GM23338 (cell line): ENCODE measurements around the gene SESN2. TPM values are rescaled to one million over a fixed set of nuclear protein-coding genes. Genes with fewer than 3 reads are reported as not detected.

ENCODE experiments used
- ATAC-seq: fragments of 200-7000 bp; cut with Tn5 transposase; 3 replicates; pipeline ENCODE4 v1.9.1; 2020
- DNase-seq: peaks from one replicate; pipeline ENCODE4 v3.0.0-alpha.2; 2015; ENCODE audit warnings: low spot score
- H2AFZ ChIP-seq: fragments of 200-600 bp; sonication (generic); 2 replicates; pipeline ENCODE4 v1.8.0; 2016; ENCODE audit warnings: antibody characterized with exemption, mild to moderate bottlenecking, moderate library complexity
- H3F3A ChIP-seq: fragments of 200-600 bp; sonication (generic); replicated peaks from 2 replicates; pipeline ENCODE4 v1.8.0; 2017; ENCODE audit warnings: antibody characterized with exemption, mixed run types, low read depth
- H3K27ac ChIP-seq: fragments of 200-600 bp; sonication (generic); 2 replicates; pipeline ENCODE4 v1.6.1; 2016; ENCODE audit warnings: low read depth
- H3K27me3 ChIP-seq: fragments of 200-600 bp; sonication (generic); 2 replicates; pipeline ENCODE4 v1.8.0; 2016; ENCODE audit warnings: mild to moderate bottlenecking, mixed run types, moderate library complexity; ENCODE audit not compliant: insufficient read depth
- H3K36me3 ChIP-seq: fragments of 200-600 bp; sonication (generic); 2 replicates; pipeline ENCODE4 v1.8.0; 2016; ENCODE audit warnings: mild to moderate bottlenecking; ENCODE audit not compliant: insufficient read depth
- H3K4me1 ChIP-seq: fragments of 200-600 bp; sonication (generic); 2 replicates; pipeline ENCODE4 v1.8.0; 2016; ENCODE audit warnings: mild to moderate bottlenecking, moderate library complexity; ENCODE audit not compliant: insufficient read depth
- H3K4me2 ChIP-seq: fragments of 200-600 bp; sonication (generic); 2 replicates; pipeline ENCODE4 v1.7.1; 2017; ENCODE audit warnings: mixed run types
- H3K4me3 ChIP-seq: fragments of 200-600 bp; sonication (generic); 2 replicates; pipeline ENCODE4 v1.6.1; 2016; ENCODE audit warnings: mixed run types
- H3K79me2 ChIP-seq: fragments of 200-600 bp; sonication (generic); replicated peaks from 2 replicates; pipeline ENCODE4 v1.8.0; 2017; ENCODE audit warnings: mild to moderate bottlenecking; ENCODE audit not compliant: insufficient read depth
- H3K9me2 ChIP-seq: fragments of 200-600 bp; sonication (generic); 2 replicates; pipeline ENCODE4 v1.8.0; 2017; ENCODE audit not compliant: insufficient read depth
- H4K20me1 ChIP-seq: fragments of 200-600 bp; sonication (generic); replicated peaks from 2 replicates; pipeline ENCODE4 v1.8.0; 2017; ENCODE audit warnings: mild to moderate bottlenecking; ENCODE audit not compliant: insufficient read depth
- H3K27ac Mint-ChIP-seq: 2 replicates; pipeline ENCODE4 v1.8.0; 2020; ENCODE audit warnings: inconsistent platforms, mild to moderate bottlenecking, moderate library complexity, mixed read lengths
- H3K27me3 Mint-ChIP-seq: 3 replicates; pipeline ENCODE4 v1.8.0; 2022; ENCODE audit warnings: low read depth, mild to moderate bottlenecking, moderate library complexity, mixed read lengths, inconsistent platforms; ENCODE audit not compliant: insufficient read depth, poor library complexity
- H3K36me3 Mint-ChIP-seq: 3 replicates; pipeline ENCODE4 v1.8.0; 2021; ENCODE audit warnings: low read depth, mild to moderate bottlenecking, inconsistent platforms, moderate library complexity, mixed read lengths
- H3K4me1 Mint-ChIP-seq: 3 replicates; pipeline ENCODE4 v1.8.0; 2020; ENCODE audit warnings: mild to moderate bottlenecking, inconsistent platforms, mixed read lengths
- H3K4me3 Mint-ChIP-seq: 3 replicates; pipeline ENCODE4 v1.8.0; 2021; ENCODE audit warnings: moderate library complexity, mild to moderate bottlenecking, inconsistent platforms, mixed read lengths
- H3K9me3 Mint-ChIP-seq: 3 replicates; pipeline ENCODE4 v1.8.0; 2020; ENCODE audit warnings: moderate library complexity, mild to moderate bottlenecking, inconsistent platforms, mixed read lengths
- CREB1 ChIP-seq: fragments of 250-450 bp; sonication (Bioruptor Pico); IDR thresholded peaks from 2 replicates; pipeline ENCODE4 v1.5.0; 2020; ENCODE audit warnings: low read depth, mild to moderate bottlenecking, moderate library complexity
- EZH2phosphoT487 ChIP-seq: fragments of 200-600 bp; sonication (generic); IDR thresholded peaks from one replicate; pipeline ENCODE4 v1.8.1; 2018; ENCODE audit warnings: antibody characterized with exemption; ENCODE audit not compliant: unreplicated experiment
- JUNB ChIP-seq: IDR thresholded peaks from one replicate; pipeline ENCODE4 v1.6.1; 2016; ENCODE audit warnings: antibody characterized with exemption; ENCODE audit not compliant: unreplicated experiment
- NANOG ChIP-seq: IDR thresholded peaks from 2 replicates; pipeline ENCODE4 v1.6.1; 2016; ENCODE audit warnings: antibody characterized with exemption, borderline replicate concordance
- POLR2AphosphoS5 ChIP-seq: IDR thresholded peaks from 2 replicates; pipeline ENCODE4 v1.6.1; 2016; ENCODE audit warnings: antibody characterized with exemption, low read depth
- STAT1 ChIP-seq: IDR thresholded peaks from one replicate; pipeline ENCODE4 v1.6.1; 2016; ENCODE audit warnings: antibody characterized with exemption; ENCODE audit not compliant: unreplicated experiment
- ZNF114 ChIP-seq: fragments of 250-450 bp; sonication (Bioruptor Pico); IDR thresholded peaks from 2 replicates; pipeline ENCODE4 v1.5.0; 2020; ENCODE audit warnings: mild to moderate bottlenecking, moderate library complexity
- ZNF331 ChIP-seq: fragments of 250-450 bp; sonication (Bioruptor Pico); IDR thresholded peaks from 2 replicates; pipeline ENCODE4 v1.5.0; 2020; ENCODE audit warnings: low read depth, mild to moderate bottlenecking, moderate library complexity
- polyA plus RNA-seq: library from polyadenylated mRNA; unstranded; fragments of >200 nt; fragmentation: Nextera tagmentation; extraction: Ambion mirVana; gene quantifications from 2 replicates; pipeline ENCODE4 v1.2.1, GENCODE V29; 2016
- total RNA-seq: library from RNA; depleted of rRNA; stranded (reverse); fragments of >200 nt; shearing (Covaris generic); gene quantifications from 2 replicates; pipeline ENCODE4 v1.2.3, GENCODE V29; 2014
- TF ChIP-seq, protein P1 (sequence below): IDR thresholded peaks from 2 replicates; pipeline ENCODE4 v1.6.1; 2016; ENCODE audit warnings: antibody characterized with exemption
- TF ChIP-seq, protein P2 (sequence below): IDR thresholded peaks from one replicate; pipeline ENCODE4 v1.6.1; 2018; ENCODE audit warnings: antibody characterized with exemption; ENCODE audit not compliant: unreplicated experiment
- TF ChIP-seq, protein P3 (sequence below), 2 experiments: fragments of 200-600 bp in 1 of 2; sonication (generic) in 1 of 2; conservative IDR thresholded peaks; 2 replicates each; pipeline versions ENCODE4 v1.5.1 to v1.6.1; 2016 to 2017; ENCODE audit warnings: antibody characterized with exemption in 2 of 2, low read depth in 2 of 2, mild to moderate bottlenecking in 2 of 2, moderate library complexity in 1 of 2

SESN2 gene
- total and polyA plus RNA-seq, 2 experiments from 2014 or later = 22.8 to 52.1 TPM

GRCh38 chr1:28306301-28306949 lies 47.1 kb downstream of the SESN2 start:
- Histone ChIP-seq H3K4me3 (no peak overlapping the region), H3K27ac (no peak overlapping the region), H3F3A (no peaks in the 10 kb centered on the region), H3K79me2 (no peaks in the 10 kb centered on the region), H3K36me3 (no peaks in the 10 kb centered on the region), H3K9me2 (no peaks in the 10 kb centered on the region), H3K4me2 (no peak overlapping the region), H3K27me3 (no peaks in the 10 kb centered on the region), H3K4me1 (no peaks in the 10 kb centered on the region), H2AFZ (peak overlapping the region; percentile 87), H4K20me1 (no peaks in the 10 kb centered on the region)
- no peaks in the 10 kb centered on the region for H3K4me1 Mint-ChIP-seq
- no peaks in the 10 kb centered on the region for H3K36me3 Mint-ChIP-seq
- peaks cover 1% of the 10 kb centered on the region for H3K27me3 Mint-ChIP-seq
- DNase-seq (no peak), ATAC-seq (no peak)
- H3K9me3 Mint-ChIP-seq = no peaks in the 10 kb centered on the region
- H3K4me3 Mint-ChIP-seq = no peak overlapping the region
- TF ChIP-seq, protein P1, sequence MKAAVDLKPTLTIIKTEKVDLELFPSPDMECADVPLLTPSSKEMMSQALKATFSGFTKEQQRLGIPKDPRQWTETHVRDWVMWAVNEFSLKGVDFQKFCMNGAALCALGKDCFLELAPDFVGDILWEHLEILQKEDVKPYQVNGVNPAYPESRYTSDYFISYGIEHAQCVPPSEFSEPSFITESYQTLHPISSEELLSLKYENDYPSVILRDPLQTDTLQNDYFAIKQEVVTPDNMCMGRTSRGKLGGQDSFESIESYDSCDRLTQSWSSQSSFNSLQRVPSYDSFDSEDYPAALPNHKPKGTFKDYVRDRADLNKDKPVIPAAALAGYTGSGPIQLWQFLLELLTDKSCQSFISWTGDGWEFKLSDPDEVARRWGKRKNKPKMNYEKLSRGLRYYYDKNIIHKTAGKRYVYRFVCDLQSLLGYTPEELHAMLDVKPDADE = no peak
- TF ChIP-seq ZNF114 (CRISPR knock-in tag) (no peak), NANOG (no peak), EZH2phosphoT487 (no peak), CREB1 (CRISPR knock-in tag) (no peak), STAT1 (no peak), POLR2AphosphoS5 (no peak), ZNF331 (CRISPR knock-in tag) (no peak), JUNB (no peak)
- TF ChIP-seq, protein P2, sequence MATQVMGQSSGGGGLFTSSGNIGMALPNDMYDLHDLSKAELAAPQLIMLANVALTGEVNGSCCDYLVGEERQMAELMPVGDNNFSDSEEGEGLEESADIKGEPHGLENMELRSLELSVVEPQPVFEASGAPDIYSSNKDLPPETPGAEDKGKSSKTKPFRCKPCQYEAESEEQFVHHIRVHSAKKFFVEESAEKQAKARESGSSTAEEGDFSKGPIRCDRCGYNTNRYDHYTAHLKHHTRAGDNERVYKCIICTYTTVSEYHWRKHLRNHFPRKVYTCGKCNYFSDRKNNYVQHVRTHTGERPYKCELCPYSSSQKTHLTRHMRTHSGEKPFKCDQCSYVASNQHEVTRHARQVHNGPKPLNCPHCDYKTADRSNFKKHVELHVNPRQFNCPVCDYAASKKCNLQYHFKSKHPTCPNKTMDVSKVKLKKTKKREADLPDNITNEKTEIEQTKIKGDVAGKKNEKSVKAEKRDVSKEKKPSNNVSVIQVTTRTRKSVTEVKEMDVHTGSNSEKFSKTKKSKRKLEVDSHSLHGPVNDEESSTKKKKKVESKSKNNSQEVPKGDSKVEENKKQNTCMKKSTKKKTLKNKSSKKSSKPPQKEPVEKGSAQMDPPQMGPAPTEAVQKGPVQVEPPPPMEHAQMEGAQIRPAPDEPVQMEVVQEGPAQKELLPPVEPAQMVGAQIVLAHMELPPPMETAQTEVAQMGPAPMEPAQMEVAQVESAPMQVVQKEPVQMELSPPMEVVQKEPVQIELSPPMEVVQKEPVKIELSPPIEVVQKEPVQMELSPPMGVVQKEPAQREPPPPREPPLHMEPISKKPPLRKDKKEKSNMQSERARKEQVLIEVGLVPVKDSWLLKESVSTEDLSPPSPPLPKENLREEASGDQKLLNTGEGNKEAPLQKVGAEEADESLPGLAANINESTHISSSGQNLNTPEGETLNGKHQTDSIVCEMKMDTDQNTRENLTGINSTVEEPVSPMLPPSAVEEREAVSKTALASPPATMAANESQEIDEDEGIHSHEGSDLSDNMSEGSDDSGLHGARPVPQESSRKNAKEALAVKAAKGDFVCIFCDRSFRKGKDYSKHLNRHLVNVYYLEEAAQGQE = no peak
- TF ChIP-seq, protein P3, sequence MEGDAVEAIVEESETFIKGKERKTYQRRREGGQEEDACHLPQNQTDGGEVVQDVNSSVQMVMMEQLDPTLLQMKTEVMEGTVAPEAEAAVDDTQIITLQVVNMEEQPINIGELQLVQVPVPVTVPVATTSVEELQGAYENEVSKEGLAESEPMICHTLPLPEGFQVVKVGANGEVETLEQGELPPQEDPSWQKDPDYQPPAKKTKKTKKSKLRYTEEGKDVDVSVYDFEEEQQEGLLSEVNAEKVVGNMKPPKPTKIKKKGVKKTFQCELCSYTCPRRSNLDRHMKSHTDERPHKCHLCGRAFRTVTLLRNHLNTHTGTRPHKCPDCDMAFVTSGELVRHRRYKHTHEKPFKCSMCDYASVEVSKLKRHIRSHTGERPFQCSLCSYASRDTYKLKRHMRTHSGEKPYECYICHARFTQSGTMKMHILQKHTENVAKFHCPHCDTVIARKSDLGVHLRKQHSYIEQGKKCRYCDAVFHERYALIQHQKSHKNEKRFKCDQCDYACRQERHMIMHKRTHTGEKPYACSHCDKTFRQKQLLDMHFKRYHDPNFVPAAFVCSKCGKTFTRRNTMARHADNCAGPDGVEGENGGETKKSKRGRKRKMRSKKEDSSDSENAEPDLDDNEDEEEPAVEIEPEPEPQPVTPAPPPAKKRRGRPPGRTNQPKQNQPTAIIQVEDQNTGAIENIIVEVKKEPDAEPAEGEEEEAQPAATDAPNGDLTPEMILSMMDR (conservative IDR thresholded peaks at IDR 0.05; ENCODE audit: low read depth in 2 of 2) = no peak
- H3K27ac Mint-ChIP-seq = no peak overlapping the region
